Cardiac muscle cell (in vitro differentiated cells and primary cell): ENCODE results near the gene RAB4B. TPM values are rescaled to one million over a fixed set of nuclear protein-coding genes. Genes with fewer than 3 reads are reported as not detected.
"Not testable (repeated sequence)": the region's sequence is repeated elsewhere in the genome, so short reads cannot be mapped to it uniquely, and the experiment has no call there.

Experiments used
- DNase-seq, 2 donors: peaks; one replicate each; pipeline versions ENCODE4 v3.0.0 to v3.0.0-alpha.2; 2010 to 2017; ENCODE audit warnings: low read depth in 1 of 2, low spot score in 1 of 2
- H3K27ac ChIP-seq: fragments of 200-600 bp; sonication (generic); 2 replicates; pipeline ENCODE4 v1.5.1; 2016
- H3K27me3 ChIP-seq: fragments of 200-600 bp; sonication (generic); 2 replicates; pipeline ENCODE4 v1.6.0; 2016; ENCODE audit warnings: control low read depth
- H3K36me3 ChIP-seq: fragments of 200-600 bp; sonication (generic); 2 replicates; pipeline ENCODE4 v1.5.1; 2016; ENCODE audit warnings: control low read depth
- H3K4me1 ChIP-seq: fragments of 200-600 bp; sonication (generic); 2 replicates; pipeline ENCODE4 v1.8.1; 2017; ENCODE audit warnings: low read depth, mild to moderate bottlenecking, mixed run types
- H3K4me3 ChIP-seq: fragments of 200-600 bp; sonication (generic); 2 replicates; pipeline ENCODE4 v1.5.1; 2016; ENCODE audit warnings: mild to moderate bottlenecking
- H3K9me3 ChIP-seq: fragments of 200-600 bp; sonication (generic); 2 replicates; pipeline ENCODE4 v1.5.1; 2017; ENCODE audit warnings: low read depth, mild to moderate bottlenecking, control low read depth
- CTCF ChIP-seq: IDR thresholded peaks from 2 replicates; pipeline ENCODE4 v1.5.1; 2012; ENCODE audit warnings: low read depth, mild to moderate bottlenecking, low read length
- polyA plus RNA-seq: library from polyadenylated mRNA; unstranded; fragments of >200 nt; fragmentation: Nextera tagmentation; extraction: Ambion mirVana; gene quantifications from 2 replicates; pipeline ENCODE4 v1.2.1, GENCODE V29; 2016
- total RNA-seq: library from RNA; depleted of rRNA; stranded (reverse); fragments of >200 nt; gene quantifications from 2 replicates; pipeline ENCODE4 v1.2.3, GENCODE V29; 2016

Gene RAB4B
- total and polyA plus RNA-seq, 2 experiments from 2014 or later: 15.8 to 38.9 TPM

- no peak overlapping the region for H3K27ac ChIP-seq
- no peak overlapping the region for H3K4me3 ChIP-seq
- TF ChIP-seq CTCF: no peak
- H3K9me3 ChIP-seq: no peaks in the 10 kb centered on the region
- no peaks in the 10 kb centered on the region for H3K4me1 ChIP-seq
- no peaks in the 10 kb centered on the region for H3K36me3 ChIP-seq
- no peaks in the 10 kb centered on the region for H3K27me3 ChIP-seq
- DNase-seq: no peak
These were observed 58.8 kb downstream of the RAB4B start for GRCh38 chr19:40836754-40837429.

GRCh38 chr19:40838477-40838876 lies 60.4 kb downstream of the RAB4B start:
- H3K27ac ChIP-seq: not testable (repeated sequence)

GRCh38 chr19:40842012-40842411 lies 64.0 kb downstream of the RAB4B start:
- not testable (repeated sequence) for H3K4me1 ChIP-seq, H3K36me3 ChIP-seq, H3K4me3 ChIP-seq, H3K27ac ChIP-seq, H3K9me3 ChIP-seq, H3K27me3 ChIP-seq, DNase-seq

More at GRCh38 chr19:40838477-40838876, 60.4 kb downstream of the RAB4B start:
- not testable (repeated sequence) for H3K36me3 ChIP-seq, H3K4me1 ChIP-seq, H3K4me3 ChIP-seq, DNase-seq, H3K9me3 ChIP-seq, H3K27me3 ChIP-seq

- not testable (repeated sequence) for H3K36me3 ChIP-seq, H3K4me1 ChIP-seq, H3K4me3 ChIP-seq
These were observed 65.1 kb downstream of the RAB4B start for GRCh38 chr19:40842997-40843652.

GRCh38 chr19:40843653-40844052 lies 65.6 kb downstream of the RAB4B start:
- not testable (repeated sequence) for H3K4me1 ChIP-seq, H3K4me3 ChIP-seq, H3K36me3 ChIP-seq, H3K27ac ChIP-seq, DNase-seq, H3K9me3 ChIP-seq, H3K27me3 ChIP-seq

More at GRCh38 chr19:40842997-40843652, 65.1 kb downstream of the RAB4B start:
- not testable (repeated sequence) for DNase-seq, H3K9me3 ChIP-seq, H3K27me3 ChIP-seq, H3K27ac ChIP-seq

Other genes with a start within 250 kb of the RAB4B start
- gene SHKBP1, start 201.4 kb upstream of the RAB4B start, total RNA-seq: 53.3 and 63.6 TPM in 2 replicates
- gene SHKBP1, start 201.4 kb upstream of the RAB4B start, polyA plus RNA-seq: 70.1 and 83.4 TPM in 2 replicates
- gene LTBP4, start 176.9 kb upstream of the RAB4B start, total RNA-seq: 85.3 and 203 TPM in 2 replicates
- 158 and 255 TPM in 2 replicates for gene LTBP4, start 176.9 kb upstream of the RAB4B start, polyA plus RNA-seq
- 17.1 and 21.7 TPM in 2 replicates for gene NUMBL, start 87.6 kb upstream of the RAB4B start, total RNA-seq
- 12.6 and 13.8 TPM in 2 replicates for gene NUMBL, start 87.6 kb upstream of the RAB4B start, polyA plus RNA-seq
- 82.5 and 90.1 TPM in 2 replicates for gene COQ8B, start 61.4 kb upstream of the RAB4B start, total RNA-seq
- gene COQ8B, start 61.4 kb upstream of the RAB4B start, polyA plus RNA-seq: 62.6 and 90.6 TPM in 2 replicates
- 19.1 and 19.4 TPM in 2 replicates for gene ITPKC, start 61.1 kb upstream of the RAB4B start, total RNA-seq
- gene ITPKC, start 61.1 kb upstream of the RAB4B start, polyA plus RNA-seq: 12.5 and 15.4 TPM in 2 replicates
- gene ACTMAP, start 27.8 kb upstream of the RAB4B start, total RNA-seq: 7.6 and 9.6 TPM in 2 replicates
- 30.4 and 40.0 TPM in 2 replicates for gene ACTMAP, start 27.8 kb upstream of the RAB4B start, polyA plus RNA-seq
- 158 and 230 TPM in 2 replicates for gene SNRPA, start 27.0 kb upstream of the RAB4B start, total RNA-seq
- gene SNRPA, start 27.0 kb upstream of the RAB4B start, polyA plus RNA-seq: 145 and 155 TPM in 2 replicates
- gene MIA, start 2.7 kb upstream of the RAB4B start, total RNA-seq: not detected in 2 replicates
- not detected in 2 replicates for gene MIA, start 2.7 kb upstream of the RAB4B start, polyA plus RNA-seq
- 99.5 and 109 TPM in 2 replicates for gene EGLN2, start 20.9 kb downstream of the RAB4B start, total RNA-seq
- 96.4 and 122 TPM in 2 replicates for gene EGLN2, start 20.9 kb downstream of the RAB4B start, polyA plus RNA-seq
- 0.42 TPM in 1 of 2 replicates, not detected in the other for gene CYP2A6, start 72.2 kb downstream of the RAB4B start, total RNA-seq
- 0.25 TPM in 1 of 2 replicates, not detected in the other for gene CYP2A6, start 72.2 kb downstream of the RAB4B start, polyA plus RNA-seq
- gene CYP2A7, start 104.0 kb downstream of the RAB4B start, total RNA-seq: not detected in 2 replicates
- not detected in 2 replicates for gene CYP2A7, start 104.0 kb downstream of the RAB4B start, polyA plus RNA-seq
- not detected in 2 replicates for gene CYP2B6, start 213.0 kb downstream of the RAB4B start, total RNA-seq
- not detected in 2 replicates for gene CYP2B6, start 213.0 kb downstream of the RAB4B start, polyA plus RNA-seq